AG10803 (cell line): ENCODE data around the gene CCDC88C.

Experiments
- DNase-seq: peaks from one replicate; pipeline ENCODE4 v3.0.0; 2010; ENCODE audit warnings: low read depth
- H3K4me3 ChIP-seq: 2 replicates; pipeline ENCODE4 v1.5.1; 2011; ENCODE audit warnings: mild to moderate bottlenecking, low read length, control low read depth
- TF ChIP-seq, protein P1 (sequence below): conservative IDR thresholded peaks from 2 replicates; pipeline ENCODE4 v1.5.1; 2011; ENCODE audit warnings: mild to moderate bottlenecking, low read length, control low read depth, inconsistent platforms

CCDC88C gene

DNA sequence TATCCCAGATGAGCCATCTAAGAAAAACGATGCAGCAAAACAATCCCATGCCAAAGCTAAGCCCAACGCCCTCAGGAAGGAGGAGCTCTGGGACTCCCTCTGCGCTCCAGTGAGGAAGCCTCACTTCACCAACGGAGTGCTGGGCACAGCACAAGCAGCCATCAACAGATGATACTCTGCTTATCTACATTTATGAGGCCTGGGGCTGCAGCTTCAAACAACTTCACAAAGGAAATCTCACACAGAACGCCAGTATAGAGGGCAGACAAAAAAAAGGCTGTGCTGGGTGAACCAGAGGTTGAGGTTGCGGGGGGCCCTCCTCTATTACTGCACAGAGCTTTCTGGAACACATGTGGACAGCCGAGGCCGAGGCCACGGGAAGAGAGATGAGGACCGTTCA lies 138.3 kb downstream of the CCDC88C start:
- TF ChIP-seq, protein P1, sequence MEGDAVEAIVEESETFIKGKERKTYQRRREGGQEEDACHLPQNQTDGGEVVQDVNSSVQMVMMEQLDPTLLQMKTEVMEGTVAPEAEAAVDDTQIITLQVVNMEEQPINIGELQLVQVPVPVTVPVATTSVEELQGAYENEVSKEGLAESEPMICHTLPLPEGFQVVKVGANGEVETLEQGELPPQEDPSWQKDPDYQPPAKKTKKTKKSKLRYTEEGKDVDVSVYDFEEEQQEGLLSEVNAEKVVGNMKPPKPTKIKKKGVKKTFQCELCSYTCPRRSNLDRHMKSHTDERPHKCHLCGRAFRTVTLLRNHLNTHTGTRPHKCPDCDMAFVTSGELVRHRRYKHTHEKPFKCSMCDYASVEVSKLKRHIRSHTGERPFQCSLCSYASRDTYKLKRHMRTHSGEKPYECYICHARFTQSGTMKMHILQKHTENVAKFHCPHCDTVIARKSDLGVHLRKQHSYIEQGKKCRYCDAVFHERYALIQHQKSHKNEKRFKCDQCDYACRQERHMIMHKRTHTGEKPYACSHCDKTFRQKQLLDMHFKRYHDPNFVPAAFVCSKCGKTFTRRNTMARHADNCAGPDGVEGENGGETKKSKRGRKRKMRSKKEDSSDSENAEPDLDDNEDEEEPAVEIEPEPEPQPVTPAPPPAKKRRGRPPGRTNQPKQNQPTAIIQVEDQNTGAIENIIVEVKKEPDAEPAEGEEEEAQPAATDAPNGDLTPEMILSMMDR = no peak
- no peak overlapping the region for H3K4me3 ChIP-seq
- no peak for DNase-seq

DNA sequence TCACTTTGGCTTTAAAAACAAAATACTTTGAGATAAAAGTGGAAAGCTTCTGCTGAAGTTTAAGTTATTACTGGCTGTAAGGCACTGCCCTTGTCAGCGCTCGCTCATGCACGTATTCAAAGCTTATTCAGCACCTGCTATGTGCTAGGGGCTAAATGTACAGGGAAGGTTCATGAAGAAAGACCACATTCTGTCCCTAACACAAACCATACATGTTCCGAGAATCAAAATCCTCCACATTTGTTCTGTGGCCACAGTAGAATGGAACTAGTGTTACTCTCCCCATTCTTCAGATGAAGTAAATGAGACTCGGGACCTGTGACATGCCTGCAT lies 139.3 kb downstream of the CCDC88C start:
- no peak for DNase-seq

GRCh38 chr14:91277546-91278382 lies 139.9 kb downstream of the CCDC88C start:
- H3K4me3 ChIP-seq = no peak overlapping the region
- no peak for DNase-seq
- TF ChIP-seq, protein P1 = no peak

More for the DNA sequence above, 139.3 kb downstream of the CCDC88C start:
- H3K4me3 ChIP-seq = no peak overlapping the region
- TF ChIP-seq, protein P1 = no peak

DNA sequence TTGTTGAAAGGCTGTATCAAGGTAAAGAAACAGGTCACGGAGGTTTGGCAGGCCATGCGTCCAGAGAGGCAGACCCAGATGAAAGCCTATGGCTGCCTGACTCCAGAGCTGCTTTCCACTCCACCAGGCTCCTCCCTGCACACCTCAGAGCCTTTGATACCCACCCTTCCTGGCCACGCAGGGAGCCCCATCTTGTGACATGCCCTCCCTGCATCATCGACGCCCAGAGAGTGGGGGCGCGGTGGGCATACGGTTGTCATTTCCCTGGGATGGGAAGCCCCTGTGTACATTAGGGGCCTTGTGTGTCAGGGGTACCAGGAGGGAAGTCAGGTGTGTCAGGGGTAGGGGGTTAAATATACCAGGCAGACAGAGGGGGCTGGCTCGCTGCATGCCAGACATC lies 142.8 kb downstream of the CCDC88C start:
- DNase-seq = no peak
- no peak overlapping the region for H3K4me3 ChIP-seq
- TF ChIP-seq, protein P1 = no peak

DNA sequence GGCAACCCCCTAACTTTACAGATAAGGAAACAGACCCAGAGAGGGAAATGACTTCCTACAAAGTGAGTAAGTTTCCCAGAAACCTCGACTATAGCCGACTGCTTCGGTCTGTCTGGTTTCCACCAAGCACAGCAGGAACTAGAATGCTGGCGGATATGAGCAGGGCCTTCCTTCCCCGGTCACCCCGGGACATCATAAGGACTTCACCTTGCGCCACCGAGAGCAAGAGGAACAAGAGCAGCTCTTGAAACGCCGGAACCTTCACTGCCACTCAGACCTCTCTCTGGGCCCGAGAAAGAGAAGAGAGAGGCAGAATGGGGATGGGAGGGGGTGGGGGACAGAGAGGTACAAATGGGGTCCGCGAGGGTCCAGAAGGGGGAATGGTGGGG lies 143.7 kb downstream of the CCDC88C start:
- DNase-seq = no peak
- TF ChIP-seq, protein P1 = no peak
- no peak overlapping the region for H3K4me3 ChIP-seq

DNA sequence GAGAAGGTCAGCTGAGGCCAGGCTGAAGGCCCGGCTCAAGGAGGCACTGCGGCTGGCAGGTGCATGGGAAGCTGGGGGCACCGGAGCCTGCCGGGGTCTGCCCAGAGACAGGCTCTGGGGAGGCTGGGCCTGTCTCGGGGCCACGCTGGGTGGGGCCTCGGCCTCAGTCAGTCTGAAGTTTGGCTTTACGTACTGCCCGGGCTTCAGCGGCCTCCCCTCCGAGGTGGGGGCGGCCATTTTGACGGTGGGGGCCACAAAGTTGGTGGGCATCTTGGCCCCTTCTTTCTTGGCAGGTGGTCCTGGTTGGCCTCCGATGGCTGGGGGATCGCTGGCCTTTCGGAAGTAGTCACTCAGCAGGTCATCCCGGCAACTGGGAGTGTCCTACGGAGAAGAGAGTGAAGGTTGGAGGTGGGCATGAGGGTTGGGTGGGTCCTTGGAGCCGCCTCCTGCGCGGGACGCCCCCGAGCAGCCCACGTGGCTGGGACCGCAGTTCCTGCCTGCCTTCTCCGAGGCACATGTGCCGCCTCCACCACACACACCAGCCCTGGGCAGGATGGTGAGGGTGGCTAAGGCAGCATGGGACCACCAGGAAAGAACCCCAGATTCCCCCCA lies 144.2 kb downstream of the CCDC88C start:
- no peak overlapping the region for H3K4me3 ChIP-seq
- DNase-seq = no peak
- TF ChIP-seq, protein P1 = no peak
